K562 (cell line): ENCODE data around the gene HAUS3. TPM values are rescaled to one million over a fixed set of nuclear protein-coding genes. Genes with fewer than 3 reads are reported as not detected.

ENCODE experiments used
- ATAC-seq: fragments of 200-7000 bp; cut with Tn5 transposase; 3 replicates; pipeline ENCODE4 v1.9.1; 2020; ENCODE audit warnings: moderate library complexity
- BruUV-seq: library from RNA; stranded (reverse); fragments of 400-500 nt; replicated peaks from 2 replicates; lab custom pipeline; 2021; lab: Mats Ljungman, UMichigan
- CTCF ChIA-PET: fragments of 300-600 bp; formaldehyde crosslinking; extraction: SDS; loops from one replicate; lab custom pipeline; 2021; ENCODE audit warnings: low intra/inter-chr PET ratio; lab: Yijun Ruan, JAX
- POLR2A ChIA-PET: fragments of 300-600, 350-650 bp; sonication (Branson Sonifier 250); formaldehyde crosslinking; extraction: SDS; loops from one replicate; lab custom pipeline; 2021; ENCODE audit warnings: antibody characterized with exemption, inconsistent platforms; lab: Yijun Ruan, JAX
- DNase-seq, 4 experiments: peaks; one replicate each; pipeline versions ENCODE4 v3.0.0 to v3.0.0-alpha.2; 2011 to 2018; ENCODE audit warnings: low spot score in 3 of 4, mixed read lengths in 3 of 4; ENCODE audit errors: extremely low read depth in 1 of 4
- FAIRE-seq: peaks from 2 replicates; lab custom pipeline; 2011; peaks lifted over from hg19 to GRCh38; lab: Jason Lieb, UNC
- H2AFZ ChIP-seq: 2 replicates; pipeline ENCODE4 v1.6.0; 2011; ENCODE audit warnings: low read depth, low read length, control low read depth, inconsistent platforms
- H3K27ac ChIP-seq: fragments of 200-600 bp; 3 replicates; pipeline ENCODE4 v1.8.0; 2011; ENCODE audit warnings: low read depth, mild to moderate bottlenecking, control low read depth, inconsistent platforms, low read length, moderate library complexity, mixed read lengths; ENCODE audit errors: extremely low read depth
- H3K27me3 ChIP-seq, 2 experiments: fragments of 300-600 bp in 1 of 2; 2 replicates in 1 of 2; 3 replicates in 1 of 2; pipeline versions ENCODE4 v1.6.0 to v1.8.0; 2011; ENCODE audit warnings: inconsistent platforms in 2 of 2, low read length in 2 of 2, mild to moderate bottlenecking in 1 of 2, mixed read lengths in 1 of 2, moderate library complexity in 1 of 2; ENCODE audit not compliant: control insufficient read depth in 2 of 2, insufficient read depth in 2 of 2
- H3K36me3 ChIP-seq: fragments of 300-600 bp; 3 replicates; pipeline ENCODE4 v1.8.0; 2011; ENCODE audit warnings: mild to moderate bottlenecking, low read length, inconsistent platforms; ENCODE audit not compliant: control insufficient read depth, insufficient read depth
- H3K4me1 ChIP-seq, 2 experiments: fragments of 200-600 bp in 1 of 2; replicated peaks in 1 of 2; 2 replicates in 1 of 2; 3 replicates in 1 of 2; pipeline versions ENCODE4 v1.5.1 to v1.8.0; 2011; ENCODE audit warnings: inconsistent platforms in 2 of 2, low read length in 2 of 2, mild to moderate bottlenecking in 1 of 2, mixed read lengths in 1 of 2, moderate library complexity in 1 of 2; ENCODE audit not compliant: control insufficient read depth in 2 of 2, insufficient read depth in 2 of 2
- H3K4me2 ChIP-seq: 2 replicates; pipeline ENCODE4 v1.6.1; 2011; ENCODE audit warnings: low read length, control low read depth, inconsistent platforms, mixed read lengths; ENCODE audit not compliant: insufficient read depth
- H3K4me3 ChIP-seq: fragments of 200-600 bp; sonication (generic), shearing (Covaris generic); 2 replicates; pipeline ENCODE4 v1.5.1; 2016; ENCODE audit warnings: control low read depth, inconsistent platforms
- H3K79me2 ChIP-seq: fragments of 200-600 bp; 3 replicates; pipeline ENCODE4 v1.8.0; 2011; ENCODE audit warnings: low read length, inconsistent platforms; ENCODE audit not compliant: control insufficient read depth, insufficient read depth
- H3K9ac ChIP-seq, 2 experiments: 2 replicates each; pipeline versions ENCODE4 v1.6.0 to v1.6.1; 2011; ENCODE audit warnings: low read depth in 2 of 2, low read length in 2 of 2, control low read depth in 1 of 2, inconsistent platforms in 1 of 2, mild to moderate bottlenecking in 1 of 2, mixed read lengths in 1 of 2; ENCODE audit not compliant: insufficient read depth in 1 of 2
- H3K9me1 ChIP-seq: one replicate; pipeline ENCODE4 v1.6.0; 2011; ENCODE audit warnings: inconsistent platforms, mild to moderate bottlenecking, low read length, moderate library complexity; ENCODE audit not compliant: control insufficient read depth, insufficient read depth
- H3K9me3 ChIP-seq: replicated peaks from 2 replicates; pipeline ENCODE4 v1.5.1; 2011; ENCODE audit warnings: low read depth, low read length, inconsistent platforms; ENCODE audit not compliant: control insufficient read depth, insufficient read depth
- H4K20me1 ChIP-seq: replicated peaks from 2 replicates; pipeline ENCODE4 v1.6.1; 2011; ENCODE audit warnings: low read length, inconsistent platforms, mixed read lengths; ENCODE audit not compliant: control insufficient read depth, insufficient read depth
- MEF2A ChIP-seq: IDR thresholded peaks from 2 replicates; pipeline ENCODE4 v1.6.1; 2011; ENCODE audit warnings: low read depth, mild to moderate bottlenecking, low read length, moderate library complexity; ENCODE audit not compliant: control insufficient read depth
- PBX2 ChIP-seq, 2 experiments: IDR thresholded peaks in 1 of 2; conservative IDR thresholded peaks in 1 of 2; 2 replicates each; pipeline ENCODE4 v1.6.1; 2016; ENCODE audit warnings: low read depth in 2 of 2, mild to moderate bottlenecking in 1 of 2, missing compliant biosample characterization in 1 of 2, missing genetic modification characterization in 1 of 2, moderate library complexity in 1 of 2
- SMARCE1 ChIP-seq: fragments of 450-650 bp; IDR thresholded peaks from 2 replicates; pipeline ENCODE4 v1.7.1; 2016; ENCODE audit warnings: mild to moderate bottlenecking
- ZC3H4 ChIP-seq: sonication (generic); formaldehyde crosslinking; IDR thresholded peaks from 2 replicates; pipeline ENCODE4 v1.9.0; 2021; ENCODE audit warnings: missing genetic modification reagents, borderline replicate concordance
- ZNF668 ChIP-seq: fragments of 250-450 bp; sonication (Bioruptor Pico); IDR thresholded peaks from 2 replicates; pipeline ENCODE4 v1.8.0; 2022; ENCODE audit warnings: mild to moderate bottlenecking, inconsistent platforms
- WGBS: fragments of 100-300 bp; shearing (Covaris generic); methylation state at CpG from one replicate; pipeline ENCODE4 v1.1.6; 2016; ENCODE audit warnings: low coverage, mixed read lengths; ENCODE audit not compliant: insufficient coverage; ENCODE audit errors: missing lambda C conversion rate; 5-methylcytosine and 5-hydroxymethylcytosine counted together
- in situ Hi-C: fragments of 300-500 bp; cut with MboI; formaldehyde crosslinking; loops from 4 replicates; pipeline ENCODE4 v1.15.0; 2018; ENCODE audit warnings: inconsistent platforms, mixed read lengths
- intact Hi-C: fragments of 100-400 bp; cut with micrococcal nuclease; formaldehyde crosslinking; loops from 2 replicates; pipeline ENCODE4 v1.14.2; 2022
- polyA plus RNA-seq, 8 experiments: library from polyadenylated mRNA; depleted of rRNA in 4 of 8; stranded (reverse) in 5 of 8; unstranded in 3 of 8; fragments of >200 nt; fragmentation: Nextera tagmentation in 2 of 8; fragmentation: Illumina TruSeq in 1 of 8; extraction: Ambion mirVana in 2 of 8; extraction: Trizol in 1 of 8; gene quantifications; 2 replicates each; pipeline versions ENCODE4 v1.2.1 to v1.2.3, GENCODE V29; 2011 to 2014; ENCODE audit warnings: inconsistent platforms in 1 of 8, missing spikeins in 1 of 8
- total RNA-seq, 7 experiments: library from RNA; depleted of rRNA in 6 of 7; stranded (reverse); fragments of >200 nt in 6 of 7; fragmentation: Illumina TruSeq in 2 of 7; extraction: Trizol in 2 of 7; gene quantifications; 2 replicates each; pipeline versions ENCODE4 v1.2.1 to v1.2.3, GENCODE V29; 2011 to 2021; ENCODE audit warnings: low replicate concordance in 1 of 7

Gene HAUS3
- total and polyA plus RNA-seq, 9 of the 15 experiments (the other 6 are each of a cell fraction or from before 2014, with no cell fraction given): 8.9 to 25.7 (median 21.5) TPM

DNA sequence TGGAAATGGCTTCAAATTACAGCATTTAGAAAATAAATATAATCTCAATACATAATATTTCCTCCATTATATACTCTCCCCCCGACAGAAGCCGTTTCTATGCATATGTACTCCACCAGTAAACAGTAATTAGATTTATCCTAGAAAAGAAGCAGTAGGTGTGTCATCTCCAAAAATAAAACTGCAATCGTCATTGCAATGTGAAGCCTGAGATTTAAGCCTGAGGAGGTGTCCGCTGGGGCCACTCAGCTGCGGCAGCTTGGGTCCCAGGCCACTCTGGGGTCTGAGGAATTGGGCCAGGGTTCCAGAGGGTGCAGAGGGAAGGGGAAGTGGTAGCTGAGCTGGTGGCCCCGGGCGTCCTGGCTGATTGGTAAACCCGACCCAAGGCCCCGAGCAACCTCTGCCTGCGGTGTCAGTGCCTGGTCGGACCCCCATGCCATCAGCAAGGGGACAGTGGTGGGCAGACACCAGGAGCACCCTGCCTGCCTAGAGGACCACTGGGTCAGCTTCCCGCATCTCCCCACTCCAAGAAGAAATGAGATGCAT is 27.8 kb upstream of the HAUS3 start:
- Histone ChIP-seq H3K36me3 (peaks cover 12% of the 10 kb centered on the region; the same call in 1 of the 3 replicates), H3K9me3 (no peaks in the 10 kb centered on the region), H2AFZ (no peak overlapping the region), H3K9ac (0 out of 4 replicates have a peak overlapping the region, but pooled peaks of 1 of the 2 experiments have one; percentile 53), H3K4me1 (peaks cover 17 to 93% of the 10 kb centered on the region in 2 experiments)
- no peak for DNase-seq
- in situ Hi-C loops: no loop called here
- CTCF ChIA-PET: no interaction called here
- WGBS: 55% methylated on average over 10 of the region's 12 CpGs
- no peak for TF ChIP-seq SMARCE1
- TF ChIP-seq ZNF668: no peak
- no peak for TF ChIP-seq ZC3H4 (CRISPR knock-in tag)
- peak; percentile 73; the same call in 1 of the 2 replicates for TF ChIP-seq MEF2A
- no peak for TF ChIP-seq PBX2 (CRISPR knock-in tag; IDR thresholded peaks at IDR 0.05; ENCODE audit: low read depth)
- no peak for TF ChIP-seq PBX2 (tag; conservative IDR thresholded peaks at IDR 0.05; ENCODE audit: low read depth)
- TF ChIP-seq, all 486 proteins: peak for 1
- Histone ChIP-seq H3K4me3 (no peak overlapping the region), H3K27me3 (no peaks in the 10 kb centered on the region), H4K20me1 (no peaks in the 10 kb centered on the region), H3K79me2 (no peaks in the 10 kb centered on the region), H3K4me2 (no peak overlapping the region), H3K9me1 (no peaks in the 10 kb centered on the region), H3K27ac (no peak overlapping the region)
- ATAC-seq (no peak), FAIRE-seq (no peak)
- no TSS peak for BruUV-seq
- intact Hi-C loops: no loop called here
- POLR2A ChIA-PET: interaction anchor here (1.1 kb wide), 1 partner anchor 10 kb away, joined by 3 read pairs; no protein-coding TSS in a partner anchor
